Amniotic epithelial cell (primary cell): ENCODE measurements around the gene DNAH12.
"Not testable (repeated sequence)": the region's sequence is repeated elsewhere in the genome, so short reads cannot be mapped to it uniquely, and the experiment has no call there.

Experiments used
- DNase-seq: peaks from one replicate; pipeline ENCODE4 v3.0.0-alpha.2; 2010; ENCODE audit warnings: low read depth

Gene DNAH12

GRCh38 chr3:57402675-57403074 is 141.5 kb downstream of the DNAH12 start:
- DNase-seq = no peak

- peak; percentile 57 for DNase-seq
These were observed 146.7 kb downstream of the DNAH12 start for GRCh38 chr3:57397175-57398026.

- no peak for DNase-seq
These were observed 150.2 kb downstream of the DNAH12 start for GRCh38 chr3:57393977-57394376.

GRCh38 chr3:57391767-57392166 is 152.4 kb downstream of the DNAH12 start:
- no peak for DNase-seq

GRCh38 chr3:57389271-57389670 is 154.9 kb downstream of the DNAH12 start:
- DNase-seq = no peak

GRCh38 chr3:57386307-57386706 is 157.8 kb downstream of the DNAH12 start:
- no peak for DNase-seq

GRCh38 chr3:57385498-57385897 is 158.6 kb downstream of the DNAH12 start:
- no peak for DNase-seq

- no peak for DNase-seq
These were observed 160.3 kb downstream of the DNAH12 start for GRCh38 chr3:57383838-57384237.

- no peak for DNase-seq
These were observed 160.7 kb downstream of the DNAH12 start for GRCh38 chr3:57383406-57383805.

- DNase-seq = peak; percentile 14
These were observed 161.2 kb downstream of the DNAH12 start for GRCh38 chr3:57382933-57383332.

- peak; percentile 13 for DNase-seq
These were observed 173.8 kb downstream of the DNAH12 start for GRCh38 chr3:57370341-57370740.

- not testable (repeated sequence) for DNase-seq
These were observed 179.1 kb downstream of the DNAH12 start for GRCh38 chr3:57365089-57365488.

GRCh38 chr3:57356275-57356674 is 187.9 kb downstream of the DNAH12 start:
- not testable (repeated sequence) for DNase-seq

- no peak for DNase-seq
These were observed 189.4 kb downstream of the DNAH12 start for GRCh38 chr3:57354768-57355167.

GRCh38 chr3:57350271-57350670 is 193.9 kb downstream of the DNAH12 start:
- DNase-seq = no peak

GRCh38 chr3:57339071-57339642 is 205.0 kb downstream of the DNAH12 start:
- DNase-seq = not testable (repeated sequence)

- not testable (repeated sequence) for DNase-seq
These were observed 205.7 kb downstream of the DNAH12 start for GRCh38 chr3:57338272-57339070.

- DNase-seq = peak; percentile 10
These were observed 208.7 kb downstream of the DNAH12 start for GRCh38 chr3:57335283-57335938.

GRCh38 chr3:57331078-57331610 is 213.0 kb downstream of the DNAH12 start:
- DNase-seq = no peak

GRCh38 chr3:57326498-57326897 is 217.6 kb downstream of the DNAH12 start:
- not testable (repeated sequence) for DNase-seq

- no peak for DNase-seq
These were observed 229.9 kb downstream of the DNAH12 start for GRCh38 chr3:57314204-57314603.
